DOHH2 (cell line): ENCODE data around the gene FASTKD3.

Source experiments
- H3F3A ChIP-seq: fragments of 200-600 bp; sonication (generic), shearing (Covaris generic); 2 replicates; pipeline ENCODE4 v1.6.0; 2016; ENCODE audit warnings: antibody characterized with exemption, mild to moderate bottlenecking; ENCODE audit not compliant: control insufficient read depth, insufficient read depth
- H3K27ac ChIP-seq: fragments of 200-600 bp; sonication (generic); 2 replicates; pipeline ENCODE4 v1.5.1; 2014; ENCODE audit warnings: low read depth, mild to moderate bottlenecking, low read length, moderate library complexity
- H3K27me3 ChIP-seq: fragments of 200-600 bp; sonication (generic); 2 replicates; pipeline ENCODE4 v1.6.1; 2014; ENCODE audit warnings: mild to moderate bottlenecking, low read length, mixed read lengths; ENCODE audit not compliant: control insufficient read depth
- H3K36me3 ChIP-seq: fragments of 200-600 bp; sonication (generic); 2 replicates; pipeline ENCODE4 v1.6.1; 2014; ENCODE audit warnings: mild to moderate bottlenecking, low read length, moderate library complexity, mixed read lengths; ENCODE audit not compliant: control insufficient read depth
- H3K4me1 ChIP-seq: fragments of 200-600 bp; sonication (generic); 2 replicates; pipeline ENCODE4 v1.6.1; 2014; ENCODE audit warnings: mild to moderate bottlenecking, low read length, mixed read lengths; ENCODE audit not compliant: control insufficient read depth
- H3K4me2 ChIP-seq: fragments of 200-600 bp; sonication (generic); 2 replicates; pipeline ENCODE4 v1.6.0; 2014; ENCODE audit warnings: mild to moderate bottlenecking, low read length, moderate library complexity
- H3K4me3 ChIP-seq: fragments of 200-600 bp; sonication (generic); 2 replicates; pipeline ENCODE4 v1.5.1; 2014; ENCODE audit warnings: mild to moderate bottlenecking, low read length, mixed read lengths
- H3K79me2 ChIP-seq: fragments of 200-600 bp; sonication (generic); 2 replicates; pipeline ENCODE4 v1.6.1; 2014; ENCODE audit warnings: mild to moderate bottlenecking, low read length, mixed read lengths; ENCODE audit not compliant: control insufficient read depth
- H3K9me2 ChIP-seq: fragments of 200-600 bp; sonication (generic); replicated peaks from 2 replicates; pipeline ENCODE4 v1.6.1; 2014; ENCODE audit warnings: mild to moderate bottlenecking, low read length, mixed read lengths; ENCODE audit not compliant: control insufficient read depth
- H3K9me3 ChIP-seq: fragments of 200-600 bp; sonication (generic); 2 replicates; pipeline ENCODE4 v1.6.1; 2014; ENCODE audit warnings: antibody characterized with exemption, low read length, mixed read lengths; ENCODE audit not compliant: control insufficient read depth, insufficient read depth
- H4K20me1 ChIP-seq: fragments of 200-600 bp; sonication (generic); 2 replicates; pipeline ENCODE4 v1.6.0; 2014; ENCODE audit warnings: low read depth, mild to moderate bottlenecking, antibody characterized with exemption, low read length, moderate library complexity; ENCODE audit not compliant: control insufficient read depth, insufficient read depth
- EZH2phosphoT487 ChIP-seq: fragments of 200-600 bp; sonication (generic); IDR thresholded peaks from 2 replicates; pipeline ENCODE4 v1.6.1; 2017; ENCODE audit warnings: borderline replicate concordance, mild to moderate bottlenecking, antibody characterized with exemption, low read length, moderate library complexity, mixed read lengths
- TF ChIP-seq, protein P1 (sequence below): fragments of 200-600 bp; sonication (generic); IDR thresholded peaks from one replicate; pipeline ENCODE4 v1.5.1; 2014; ENCODE audit warnings: antibody characterized with exemption, mild to moderate bottlenecking, low read depth, low read length; ENCODE audit not compliant: poor library complexity, severe bottlenecking

The FASTKD3 gene

DNA sequence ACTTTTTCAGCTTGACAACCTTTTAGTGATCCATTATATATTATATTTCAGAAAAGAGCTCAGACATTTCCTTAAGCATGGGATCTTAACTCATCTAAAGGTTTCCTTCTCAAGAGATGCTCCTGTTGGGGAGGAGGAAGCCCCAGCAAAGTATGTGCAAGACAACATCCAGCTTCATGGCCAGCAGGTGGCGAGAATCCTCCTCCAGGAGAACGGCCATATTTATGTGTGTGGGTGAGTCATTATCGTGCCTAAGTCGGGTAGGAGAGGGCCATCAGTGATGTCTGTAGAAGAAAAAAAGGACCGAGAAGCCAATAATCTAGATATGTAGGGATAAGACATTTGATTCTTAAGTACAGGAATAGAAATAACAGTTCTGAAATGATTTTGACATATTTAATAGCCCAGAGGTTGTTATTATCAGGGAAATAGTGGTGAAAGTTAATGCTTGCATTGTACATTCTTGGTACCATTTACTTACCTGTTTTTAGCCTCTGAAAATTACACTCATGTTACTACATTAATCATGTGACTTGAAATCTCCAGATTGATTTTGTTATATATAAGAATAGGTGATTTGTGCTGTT, 28.3 kb upstream of the FASTKD3 start:
- H3K9me2 ChIP-seq = no peaks in the 10 kb centered on the region
- peaks cover 99% of the 10 kb centered on the region for H3K36me3 ChIP-seq
- H3K4me2 ChIP-seq = no peak overlapping the region
- no peak overlapping the region for H3K4me3 ChIP-seq
- H3F3A ChIP-seq = no peaks in the 10 kb centered on the region
- no peaks in the 10 kb centered on the region for H3K27me3 ChIP-seq
- no peaks in the 10 kb centered on the region for H3K4me1 ChIP-seq
- TF ChIP-seq, protein P1, sequence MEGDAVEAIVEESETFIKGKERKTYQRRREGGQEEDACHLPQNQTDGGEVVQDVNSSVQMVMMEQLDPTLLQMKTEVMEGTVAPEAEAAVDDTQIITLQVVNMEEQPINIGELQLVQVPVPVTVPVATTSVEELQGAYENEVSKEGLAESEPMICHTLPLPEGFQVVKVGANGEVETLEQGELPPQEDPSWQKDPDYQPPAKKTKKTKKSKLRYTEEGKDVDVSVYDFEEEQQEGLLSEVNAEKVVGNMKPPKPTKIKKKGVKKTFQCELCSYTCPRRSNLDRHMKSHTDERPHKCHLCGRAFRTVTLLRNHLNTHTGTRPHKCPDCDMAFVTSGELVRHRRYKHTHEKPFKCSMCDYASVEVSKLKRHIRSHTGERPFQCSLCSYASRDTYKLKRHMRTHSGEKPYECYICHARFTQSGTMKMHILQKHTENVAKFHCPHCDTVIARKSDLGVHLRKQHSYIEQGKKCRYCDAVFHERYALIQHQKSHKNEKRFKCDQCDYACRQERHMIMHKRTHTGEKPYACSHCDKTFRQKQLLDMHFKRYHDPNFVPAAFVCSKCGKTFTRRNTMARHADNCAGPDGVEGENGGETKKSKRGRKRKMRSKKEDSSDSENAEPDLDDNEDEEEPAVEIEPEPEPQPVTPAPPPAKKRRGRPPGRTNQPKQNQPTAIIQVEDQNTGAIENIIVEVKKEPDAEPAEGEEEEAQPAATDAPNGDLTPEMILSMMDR = peak; percentile 29
- TF ChIP-seq EZH2phosphoT487 = no peak
- H3K27ac ChIP-seq = no peak overlapping the region
- H3K79me2 ChIP-seq = no peaks in the 10 kb centered on the region
- no peaks in the 10 kb centered on the region for H4K20me1 ChIP-seq
- H3K9me3 ChIP-seq = no peaks in the 10 kb centered on the region

DNA sequence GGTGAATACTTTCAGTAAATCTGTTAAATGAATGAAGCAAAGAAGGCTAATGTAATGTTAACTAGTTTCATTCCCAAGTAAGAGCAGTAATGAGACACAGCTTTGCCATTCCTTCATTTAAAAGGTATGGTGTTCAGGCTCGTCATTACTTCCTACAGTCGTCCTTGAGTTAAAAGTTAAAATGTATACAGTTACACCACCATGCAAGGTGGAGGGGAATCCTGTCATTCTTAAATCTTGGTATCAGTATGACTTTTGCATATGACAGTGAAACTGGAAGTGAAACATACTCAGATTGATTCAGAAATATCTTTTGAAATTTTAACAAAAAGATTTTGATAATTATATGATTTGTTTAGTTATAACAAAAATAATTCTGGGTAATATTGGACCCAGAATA, 26.0 kb upstream of the FASTKD3 start:
- H3F3A ChIP-seq = no peaks in the 10 kb centered on the region
- H3K27ac ChIP-seq = no peak overlapping the region
- H4K20me1 ChIP-seq = no peaks in the 10 kb centered on the region
- H3K9me2 ChIP-seq = no peaks in the 10 kb centered on the region
- no peak overlapping the region for H3K4me3 ChIP-seq
- TF ChIP-seq, protein P1 = no peak
- TF ChIP-seq EZH2phosphoT487 = no peak
- no peak overlapping the region for H3K4me2 ChIP-seq
- no peaks in the 10 kb centered on the region for H3K79me2 ChIP-seq
- no peaks in the 10 kb centered on the region for H3K27me3 ChIP-seq
- no peaks in the 10 kb centered on the region for H3K9me3 ChIP-seq
- no peaks in the 10 kb centered on the region for H3K4me1 ChIP-seq
- peaks cover 96% of the 10 kb centered on the region for H3K36me3 ChIP-seq

DNA sequence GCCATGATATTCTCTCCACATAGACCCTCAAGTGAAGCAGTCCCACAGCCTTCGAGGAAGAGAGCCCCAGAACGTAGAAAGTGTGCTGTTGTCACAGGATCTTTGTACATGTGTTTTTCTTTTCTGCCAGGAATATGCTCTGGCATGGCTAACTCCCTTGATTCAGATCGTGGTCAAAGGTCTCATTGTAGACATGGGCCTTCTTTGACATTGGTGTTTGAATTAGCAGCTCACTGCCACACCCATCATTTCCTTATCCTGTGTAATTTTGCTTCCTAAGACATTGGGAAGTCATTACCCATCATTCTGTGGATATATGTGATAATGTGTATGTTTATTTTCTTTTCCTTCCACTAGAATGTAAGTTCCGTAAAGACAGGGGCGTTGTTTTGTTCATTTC, 25.6 kb upstream of the FASTKD3 start:
- H3K36me3 ChIP-seq = peaks cover 96% of the 10 kb centered on the region
- no peak overlapping the region for H3K27ac ChIP-seq
- H3K27me3 ChIP-seq = no peaks in the 10 kb centered on the region
- H3K79me2 ChIP-seq = no peaks in the 10 kb centered on the region
- H3K9me2 ChIP-seq = no peaks in the 10 kb centered on the region
- H3K4me1 ChIP-seq = no peaks in the 10 kb centered on the region
- no peaks in the 10 kb centered on the region for H3K9me3 ChIP-seq
- no peaks in the 10 kb centered on the region for H3F3A ChIP-seq
- no peak overlapping the region for H3K4me3 ChIP-seq
- H3K4me2 ChIP-seq = no peak overlapping the region
- H4K20me1 ChIP-seq = no peaks in the 10 kb centered on the region
- TF ChIP-seq, protein P1 = no peak
- no peak for TF ChIP-seq EZH2phosphoT487
